ENCODE data around the gene ADK. TPM values are rescaled to one million over a fixed set of nuclear protein-coding genes. Genes with fewer than 3 reads are reported as not detected.

The ADK gene
- total RNA-seq, 1 donor from 2014 or later: 31.9 TPM

DNA sequence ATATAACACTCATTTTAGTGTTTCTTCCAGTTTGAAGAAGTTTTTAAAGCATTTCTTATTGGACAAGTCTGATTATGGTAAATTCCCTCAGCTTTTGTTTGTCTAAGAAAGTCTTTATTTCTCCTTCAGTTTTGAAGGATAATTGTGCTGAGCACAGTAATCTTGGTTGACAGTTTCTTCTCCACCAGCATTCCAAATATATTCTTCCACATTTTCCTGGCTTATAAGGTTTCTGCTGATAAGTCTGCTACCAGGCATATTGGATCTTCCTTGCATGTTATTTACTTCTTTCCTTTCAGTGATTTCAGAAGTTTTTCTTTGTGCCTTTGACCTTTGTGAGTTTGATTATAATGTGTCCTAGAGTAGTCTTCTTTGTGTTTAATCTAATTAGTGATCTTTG lies 210.7 kb downstream of the ADK start:
- no peak for TF ChIP-seq CTCF (IDR thresholded peaks at IDR 0.05)

GRCh38 chr10:74363727-74364126 lies 212.7 kb downstream of the ADK start:
- no peak overlapping the region for H3K4me3 Mint-ChIP-seq (ENCODE audit: unreplicated experiment)
- no peak for TF ChIP-seq CTCF (IDR thresholded peaks at IDR 0.05)
- H3K36me3 Mint-ChIP-seq (ENCODE audit: low read depth): peaks cover 26% of the 10 kb centered on the region
- peaks cover 26% of the 10 kb centered on the region for H3K9me3 Mint-ChIP-seq (ENCODE audit: low read depth)
- H3K27me3 Mint-ChIP-seq (ENCODE audit: low read depth): no peaks in the 10 kb centered on the region
- peaks cover 12% of the 10 kb centered on the region for H3K4me1 Mint-ChIP-seq (ENCODE audit: low read depth)
- no peak for DNase-seq (ENCODE audit: low spot score)
- no peak overlapping the region for H3K27ac Mint-ChIP-seq (ENCODE audit: unreplicated experiment)

More for the DNA sequence above, 210.7 kb downstream of the ADK start:
- Mint-ChIP-seq H3K9me3 (ENCODE audit: low read depth) (peaks cover 31% of the 10 kb centered on the region), H3K36me3 (ENCODE audit: low read depth) (peaks cover 29% of the 10 kb centered on the region), H3K4me1 (ENCODE audit: low read depth) (peaks cover 12% of the 10 kb centered on the region), H3K27ac (ENCODE audit: unreplicated experiment) (no peak overlapping the region), H3K4me3 (ENCODE audit: unreplicated experiment) (no peak overlapping the region), H3K27me3 (ENCODE audit: low read depth) (no peaks in the 10 kb centered on the region)
- DNase-seq (ENCODE audit: low spot score): no peak

- no peak for TF ChIP-seq CTCF (IDR thresholded peaks at IDR 0.05)
- Mint-ChIP-seq H3K36me3 (ENCODE audit: low read depth) (peaks cover 25% of the 10 kb centered on the region), H3K4me1 (ENCODE audit: low read depth) (peaks cover 12% of the 10 kb centered on the region)
Measured at GRCh38 chr10:74365109-74365508, 214.1 kb downstream of the ADK start.

GRCh38 chr10:74371696-74372095 lies 220.7 kb downstream of the ADK start:
- peaks cover 5% of the 10 kb centered on the region for H3K36me3 Mint-ChIP-seq (ENCODE audit: low read depth)
- no peaks in the 10 kb centered on the region for H3K4me1 Mint-ChIP-seq (ENCODE audit: low read depth)
- no peaks in the 10 kb centered on the region for H3K9me3 Mint-ChIP-seq (ENCODE audit: low read depth)
- H3K27me3 Mint-ChIP-seq (ENCODE audit: low read depth): no peaks in the 10 kb centered on the region
- TF ChIP-seq CTCF (IDR thresholded peaks at IDR 0.05): no peak
- H3K27ac Mint-ChIP-seq (ENCODE audit: unreplicated experiment): no peak overlapping the region
- no peak for DNase-seq (ENCODE audit: low spot score)
- no peak overlapping the region for H3K4me3 Mint-ChIP-seq (ENCODE audit: unreplicated experiment)

More at GRCh38 chr10:74365109-74365508, 214.1 kb downstream of the ADK start:
- Mint-ChIP-seq H3K4me3 (ENCODE audit: unreplicated experiment) (no peak overlapping the region), H3K27ac (ENCODE audit: unreplicated experiment) (no peak overlapping the region), H3K27me3 (ENCODE audit: low read depth) (no peaks in the 10 kb centered on the region), H3K9me3 (ENCODE audit: low read depth) (peaks cover 19% of the 10 kb centered on the region)
- no peak for DNase-seq (ENCODE audit: low spot score)

DNA sequence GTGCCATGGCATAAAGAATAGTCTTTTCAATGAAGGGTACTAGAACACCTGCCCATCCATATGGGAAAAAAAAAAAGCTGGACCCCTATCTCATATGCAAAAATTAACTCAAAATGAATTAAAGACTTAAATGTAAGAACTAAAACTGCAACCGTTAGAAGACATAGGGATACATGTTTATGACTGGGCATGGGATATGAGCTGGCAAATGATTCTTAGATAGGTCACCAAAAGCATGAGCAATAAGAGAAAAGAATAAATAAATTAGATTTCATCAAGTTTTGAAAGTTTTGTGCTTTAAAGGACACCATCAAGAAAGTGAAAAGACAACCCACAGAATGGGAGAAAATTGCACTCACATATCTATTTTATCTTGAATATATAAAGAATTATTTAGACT lies 222.0 kb downstream of the ADK start:
- TF ChIP-seq CTCF (IDR thresholded peaks at IDR 0.05): no peak
- DNase-seq (ENCODE audit: low spot score): no peak
- Mint-ChIP-seq H3K4me1 (ENCODE audit: low read depth) (peaks cover 9% of the 10 kb centered on the region), H3K9me3 (ENCODE audit: low read depth) (no peaks in the 10 kb centered on the region), H3K27ac (ENCODE audit: unreplicated experiment) (no peak overlapping the region), H3K27me3 (ENCODE audit: low read depth) (no peaks in the 10 kb centered on the region), H3K4me3 (ENCODE audit: unreplicated experiment) (no peak overlapping the region), H3K36me3 (ENCODE audit: low read depth) (peaks cover 5% of the 10 kb centered on the region)

Measured in chondrocyte (in vitro differentiated cells).